WTC11 (cell line): ENCODE data around the gene MEGF11. TPM values are rescaled to one million over a fixed set of nuclear protein-coding genes. Genes with fewer than 3 reads are reported as not detected.

Source experiments
- ATAC-seq: fragments of 200-7000 bp; cut with Tn5 transposase; 2 replicates; pipeline ENCODE4 v1.10.0; 2021; ENCODE audit warnings: mild to moderate bottlenecking, moderate library complexity
- CTCF ChIA-PET: fragments of 300-600 bp; sonication (Branson Sonifier 250); formaldehyde crosslinking; loops from one replicate; lab custom pipeline; 2021; ENCODE audit warnings: antibody characterized with exemption; lab: Charles Lee
- POLR2A ChIA-PET: fragments of 350-600 bp; sonication (Branson Sonifier 250); formaldehyde crosslinking; loops from one replicate; lab custom pipeline; 2021; ENCODE audit warnings: antibody characterized with exemption; lab: Charles Lee
- DNase-seq: peaks from one replicate; pipeline ENCODE4 v3.0.0; 2021; ENCODE audit warnings: low spot score
- H3K27ac Mint-ChIP-seq: 2 replicates; pipeline ENCODE4 v1.8.0; 2021; ENCODE audit warnings: mixed read lengths
- H3K27me3 Mint-ChIP-seq: 2 replicates; pipeline ENCODE4 v1.8.0; 2021; ENCODE audit warnings: low read depth, mild to moderate bottlenecking, moderate library complexity, mixed read lengths
- H3K36me3 Mint-ChIP-seq: 2 replicates; pipeline ENCODE4 v1.8.0; 2021; ENCODE audit warnings: mixed read lengths
- H3K4me1 Mint-ChIP-seq: 2 replicates; pipeline ENCODE4 v1.8.0; 2022; ENCODE audit warnings: mixed read lengths
- H3K4me3 Mint-ChIP-seq: 2 replicates; pipeline ENCODE4 v1.8.0; 2021; ENCODE audit warnings: mild to moderate bottlenecking, moderate library complexity, mixed read lengths
- H3K9me3 Mint-ChIP-seq: 2 replicates; pipeline ENCODE4 v1.8.0; 2021; ENCODE audit warnings: mixed read lengths
- ELF4 ChIP-seq: sonication (generic); formaldehyde crosslinking; IDR thresholded peaks from 2 replicates; pipeline ENCODE4 v1.8.1; 2022; ENCODE audit warnings: low read depth, mild to moderate bottlenecking, moderate library complexity, missing genetic modification reagents
- FOXK1 ChIP-seq: sonication (generic); formaldehyde crosslinking; IDR thresholded peaks from 2 replicates; pipeline ENCODE4 v1.8.0; 2022; ENCODE audit warnings: mild to moderate bottlenecking, moderate library complexity, missing genetic modification reagents
- GABPB1 ChIP-seq: sonication (generic); formaldehyde crosslinking; IDR thresholded peaks from 2 replicates; pipeline ENCODE4 v1.8.1; 2023; ENCODE audit warnings: mild to moderate bottlenecking, missing genetic modification reagents
- MXD4 ChIP-seq: fragments of 250-450 bp; sonication (Bioruptor Pico); IDR thresholded peaks from 2 replicates; pipeline ENCODE4 v1.8.0; 2021; ENCODE audit warnings: mild to moderate bottlenecking, moderate library complexity, borderline replicate concordance
- NR3C1 ChIP-seq: sonication (generic); formaldehyde crosslinking; conservative IDR thresholded peaks from 2 replicates; pipeline ENCODE4 v1.8.1; 2023; ENCODE audit warnings: low read depth, mild to moderate bottlenecking, missing genetic modification reagents
- RORB ChIP-seq: fragments of 250-450 bp; sonication (Bioruptor Pico); IDR thresholded peaks from 2 replicates; pipeline ENCODE4 v1.9.0; 2021; ENCODE audit warnings: mild to moderate bottlenecking
- SMAD4 ChIP-seq: sonication (generic); formaldehyde crosslinking; IDR thresholded peaks from 2 replicates; pipeline ENCODE4 v1.8.0; 2022; ENCODE audit warnings: mild to moderate bottlenecking, missing genetic modification reagents
- SP1 ChIP-seq: sonication (generic); formaldehyde crosslinking; conservative IDR thresholded peaks from 2 replicates; pipeline ENCODE4 v1.8.1; 2022; ENCODE audit warnings: missing genetic modification reagents
- ZNF263 ChIP-seq: sonication (generic); formaldehyde crosslinking; IDR thresholded peaks from 2 replicates; pipeline ENCODE4 v1.8.1; 2022; ENCODE audit warnings: low read depth, mild to moderate bottlenecking, moderate library complexity, missing genetic modification reagents
- ZNF396 ChIP-seq: fragments of 250-450 bp; sonication (Bioruptor Pico); IDR thresholded peaks from 2 replicates; pipeline ENCODE4 v1.8.0; 2021; ENCODE audit warnings: mild to moderate bottlenecking, moderate library complexity, borderline replicate concordance
- total RNA-seq: library from RNA; stranded (reverse); gene quantifications from 3 replicates; pipeline ENCODE4 v1.2.3, GENCODE V29; 2021
- TF ChIP-seq, protein P1 (sequence below): fragments of 250-450 bp; sonication (Bioruptor Pico); IDR thresholded peaks from 2 replicates; pipeline ENCODE4 v1.9.0; 2021; ENCODE audit warnings: mild to moderate bottlenecking
- TF ChIP-seq, protein P2 (sequence below): sonication (generic); formaldehyde crosslinking; IDR thresholded peaks from 2 replicates; pipeline ENCODE4 v1.8.1; 2023; ENCODE audit warnings: mild to moderate bottlenecking, missing genetic modification reagents, moderate library complexity
- TF ChIP-seq, protein P3 (sequence below): sonication (generic); formaldehyde crosslinking; IDR thresholded peaks from 2 replicates; pipeline ENCODE4 v1.8.1; 2023; ENCODE audit warnings: mild to moderate bottlenecking, missing genetic modification reagents, borderline replicate concordance
- TF ChIP-seq, protein P4 (sequence below): sonication (generic); formaldehyde crosslinking; IDR thresholded peaks from 2 replicates; pipeline ENCODE4 v1.8.0; 2023; ENCODE audit warnings: mild to moderate bottlenecking, missing genetic modification reagents
- TF ChIP-seq, protein P5 (sequence below): sonication (generic); formaldehyde crosslinking; IDR thresholded peaks from 2 replicates; pipeline ENCODE4 v1.8.0; 2022; ENCODE audit warnings: missing genetic modification reagents

MEGF11 gene
- total RNA-seq, 1 experiment from 2014 or later = 3.3 TPM

DNA sequence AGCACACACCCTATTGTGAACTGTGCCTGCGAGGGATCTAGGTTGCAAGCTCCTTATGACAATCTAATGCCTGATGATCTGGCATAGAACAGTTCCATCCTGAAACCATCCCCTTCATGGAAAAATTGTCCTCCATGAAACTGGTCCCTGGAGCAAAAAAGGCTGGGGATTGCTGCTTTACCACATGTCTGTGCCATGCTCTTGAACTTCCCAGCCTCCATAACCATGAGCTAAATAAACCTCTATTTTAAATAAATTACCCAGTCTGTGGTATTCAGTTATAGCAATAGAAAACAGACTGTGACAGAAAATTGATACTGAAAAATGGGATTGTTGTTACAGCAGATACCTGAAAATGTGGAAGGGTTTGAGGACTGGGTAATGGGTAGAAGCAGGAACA, 221.5 kb downstream of the MEGF11 start (continued):
- TF ChIP-seq, protein P1, sequence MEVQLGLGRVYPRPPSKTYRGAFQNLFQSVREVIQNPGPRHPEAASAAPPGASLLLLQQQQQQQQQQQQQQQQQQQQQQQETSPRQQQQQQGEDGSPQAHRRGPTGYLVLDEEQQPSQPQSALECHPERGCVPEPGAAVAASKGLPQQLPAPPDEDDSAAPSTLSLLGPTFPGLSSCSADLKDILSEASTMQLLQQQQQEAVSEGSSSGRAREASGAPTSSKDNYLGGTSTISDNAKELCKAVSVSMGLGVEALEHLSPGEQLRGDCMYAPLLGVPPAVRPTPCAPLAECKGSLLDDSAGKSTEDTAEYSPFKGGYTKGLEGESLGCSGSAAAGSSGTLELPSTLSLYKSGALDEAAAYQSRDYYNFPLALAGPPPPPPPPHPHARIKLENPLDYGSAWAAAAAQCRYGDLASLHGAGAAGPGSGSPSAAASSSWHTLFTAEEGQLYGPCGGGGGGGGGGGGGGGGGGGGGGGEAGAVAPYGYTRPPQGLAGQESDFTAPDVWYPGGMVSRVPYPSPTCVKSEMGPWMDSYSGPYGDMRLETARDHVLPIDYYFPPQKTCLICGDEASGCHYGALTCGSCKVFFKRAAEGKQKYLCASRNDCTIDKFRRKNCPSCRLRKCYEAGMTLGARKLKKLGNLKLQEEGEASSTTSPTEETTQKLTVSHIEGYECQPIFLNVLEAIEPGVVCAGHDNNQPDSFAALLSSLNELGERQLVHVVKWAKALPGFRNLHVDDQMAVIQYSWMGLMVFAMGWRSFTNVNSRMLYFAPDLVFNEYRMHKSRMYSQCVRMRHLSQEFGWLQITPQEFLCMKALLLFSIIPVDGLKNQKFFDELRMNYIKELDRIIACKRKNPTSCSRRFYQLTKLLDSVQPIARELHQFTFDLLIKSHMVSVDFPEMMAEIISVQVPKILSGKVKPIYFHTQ (CRISPR knock-in tag) = no peak

DNA sequence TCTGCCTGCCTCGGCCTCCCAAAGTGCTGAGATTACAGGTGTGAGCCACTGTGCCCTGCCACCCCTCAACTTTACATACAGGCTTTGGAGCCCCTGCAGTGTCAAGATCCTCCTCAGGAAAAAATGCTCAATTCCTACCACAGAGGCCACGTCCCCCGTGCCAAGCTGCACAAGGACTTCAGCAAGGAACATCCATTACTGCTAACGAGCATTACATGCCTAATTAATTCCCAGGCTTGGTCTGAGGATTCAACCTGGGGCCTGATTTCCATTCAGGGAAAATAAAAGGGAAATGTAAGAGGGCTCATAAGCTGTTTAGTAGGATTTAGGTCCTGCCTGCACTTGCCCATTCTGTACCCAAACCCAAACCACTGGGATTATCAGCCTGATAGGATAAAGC, 222.9 kb downstream of the MEGF11 start:
- peaks cover 18% of the 10 kb centered on the region for H3K36me3 Mint-ChIP-seq
- ChIA-PET POLR2A (no interaction called here), CTCF (no interaction called here)
- DNase-seq = no peak
- no peak for ATAC-seq
- peaks cover 28% of the 10 kb centered on the region for H3K9me3 Mint-ChIP-seq
- peaks cover 37% of the 10 kb centered on the region for H3K4me1 Mint-ChIP-seq
- no peak overlapping the region for H3K27ac Mint-ChIP-seq
- no peak overlapping the region for H3K4me3 Mint-ChIP-seq
- TF ChIP-seq, protein P2, sequence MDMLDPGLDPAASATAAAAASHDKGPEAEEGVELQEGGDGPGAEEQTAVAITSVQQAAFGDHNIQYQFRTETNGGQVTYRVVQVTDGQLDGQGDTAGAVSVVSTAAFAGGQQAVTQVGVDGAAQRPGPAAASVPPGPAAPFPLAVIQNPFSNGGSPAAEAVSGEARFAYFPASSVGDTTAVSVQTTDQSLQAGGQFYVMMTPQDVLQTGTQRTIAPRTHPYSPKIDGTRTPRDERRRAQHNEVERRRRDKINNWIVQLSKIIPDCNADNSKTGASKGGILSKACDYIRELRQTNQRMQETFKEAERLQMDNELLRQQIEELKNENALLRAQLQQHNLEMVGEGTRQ = no peak
- TF ChIP-seq ZNF263 = no peak
- TF ChIP-seq SMAD4 (CRISPR knock-in tag) = no peak
- TF ChIP-seq, protein P3, sequence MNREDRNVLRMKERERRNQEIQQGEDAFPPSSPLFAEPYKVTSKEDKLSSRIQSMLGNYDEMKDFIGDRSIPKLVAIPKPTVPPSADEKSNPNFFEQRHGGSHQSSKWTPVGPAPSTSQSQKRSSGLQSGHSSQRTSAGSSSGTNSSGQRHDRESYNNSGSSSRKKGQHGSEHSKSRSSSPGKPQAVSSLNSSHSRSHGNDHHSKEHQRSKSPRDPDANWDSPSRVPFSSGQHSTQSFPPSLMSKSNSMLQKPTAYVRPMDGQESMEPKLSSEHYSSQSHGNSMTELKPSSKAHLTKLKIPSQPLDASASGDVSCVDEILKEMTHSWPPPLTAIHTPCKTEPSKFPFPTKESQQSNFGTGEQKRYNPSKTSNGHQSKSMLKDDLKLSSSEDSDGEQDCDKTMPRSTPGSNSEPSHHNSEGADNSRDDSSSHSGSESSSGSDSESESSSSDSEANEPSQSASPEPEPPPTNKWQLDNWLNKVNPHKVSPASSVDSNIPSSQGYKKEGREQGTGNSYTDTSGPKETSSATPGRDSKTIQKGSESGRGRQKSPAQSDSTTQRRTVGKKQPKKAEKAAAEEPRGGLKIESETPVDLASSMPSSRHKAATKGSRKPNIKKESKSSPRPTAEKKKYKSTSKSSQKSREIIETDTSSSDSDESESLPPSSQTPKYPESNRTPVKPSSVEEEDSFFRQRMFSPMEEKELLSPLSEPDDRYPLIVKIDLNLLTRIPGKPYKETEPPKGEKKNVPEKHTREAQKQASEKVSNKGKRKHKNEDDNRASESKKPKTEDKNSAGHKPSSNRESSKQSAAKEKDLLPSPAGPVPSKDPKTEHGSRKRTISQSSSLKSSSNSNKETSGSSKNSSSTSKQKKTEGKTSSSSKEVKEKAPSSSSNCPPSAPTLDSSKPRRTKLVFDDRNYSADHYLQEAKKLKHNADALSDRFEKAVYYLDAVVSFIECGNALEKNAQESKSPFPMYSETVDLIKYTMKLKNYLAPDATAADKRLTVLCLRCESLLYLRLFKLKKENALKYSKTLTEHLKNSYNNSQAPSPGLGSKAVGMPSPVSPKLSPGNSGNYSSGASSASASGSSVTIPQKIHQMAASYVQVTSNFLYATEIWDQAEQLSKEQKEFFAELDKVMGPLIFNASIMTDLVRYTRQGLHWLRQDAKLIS (CRISPR knock-in tag) = no peak
- TF ChIP-seq FOXK1 (CRISPR knock-in tag) = no peak
- no peak for TF ChIP-seq ZNF396 (CRISPR knock-in tag)
- no peak for TF ChIP-seq NR3C1 (CRISPR knock-in tag)
- TF ChIP-seq ELF4 (CRISPR knock-in tag) = no peak
- H3K27me3 Mint-ChIP-seq = peaks cover 2% of the 10 kb centered on the region; the same call in 1 of the 2 replicates

DNA sequence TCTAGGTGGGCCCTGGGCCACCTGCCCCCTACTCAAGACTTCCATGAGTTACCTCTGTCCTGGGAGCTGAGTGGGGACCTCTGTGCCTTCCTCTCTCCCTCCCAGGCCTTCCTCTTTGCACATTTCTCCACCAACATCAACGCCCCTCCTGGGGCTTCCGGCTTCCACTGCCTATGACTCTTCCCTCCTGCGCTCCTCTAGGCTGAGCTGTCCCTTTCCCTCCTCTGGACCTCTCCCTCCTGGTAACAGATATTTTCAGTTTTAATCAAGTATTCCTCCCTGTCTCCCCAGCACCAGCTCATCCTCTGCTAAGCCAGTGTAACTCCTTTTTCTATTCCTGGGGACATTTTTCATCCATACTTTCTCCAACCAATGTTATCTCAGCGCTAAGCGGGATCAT, 223.9 kb downstream of the MEGF11 start:
- POLR2A ChIA-PET = no interaction called here
- no peak for ATAC-seq
- TF ChIP-seq, protein P1 (CRISPR knock-in tag) = no peak
- TF ChIP-seq, protein P4, sequence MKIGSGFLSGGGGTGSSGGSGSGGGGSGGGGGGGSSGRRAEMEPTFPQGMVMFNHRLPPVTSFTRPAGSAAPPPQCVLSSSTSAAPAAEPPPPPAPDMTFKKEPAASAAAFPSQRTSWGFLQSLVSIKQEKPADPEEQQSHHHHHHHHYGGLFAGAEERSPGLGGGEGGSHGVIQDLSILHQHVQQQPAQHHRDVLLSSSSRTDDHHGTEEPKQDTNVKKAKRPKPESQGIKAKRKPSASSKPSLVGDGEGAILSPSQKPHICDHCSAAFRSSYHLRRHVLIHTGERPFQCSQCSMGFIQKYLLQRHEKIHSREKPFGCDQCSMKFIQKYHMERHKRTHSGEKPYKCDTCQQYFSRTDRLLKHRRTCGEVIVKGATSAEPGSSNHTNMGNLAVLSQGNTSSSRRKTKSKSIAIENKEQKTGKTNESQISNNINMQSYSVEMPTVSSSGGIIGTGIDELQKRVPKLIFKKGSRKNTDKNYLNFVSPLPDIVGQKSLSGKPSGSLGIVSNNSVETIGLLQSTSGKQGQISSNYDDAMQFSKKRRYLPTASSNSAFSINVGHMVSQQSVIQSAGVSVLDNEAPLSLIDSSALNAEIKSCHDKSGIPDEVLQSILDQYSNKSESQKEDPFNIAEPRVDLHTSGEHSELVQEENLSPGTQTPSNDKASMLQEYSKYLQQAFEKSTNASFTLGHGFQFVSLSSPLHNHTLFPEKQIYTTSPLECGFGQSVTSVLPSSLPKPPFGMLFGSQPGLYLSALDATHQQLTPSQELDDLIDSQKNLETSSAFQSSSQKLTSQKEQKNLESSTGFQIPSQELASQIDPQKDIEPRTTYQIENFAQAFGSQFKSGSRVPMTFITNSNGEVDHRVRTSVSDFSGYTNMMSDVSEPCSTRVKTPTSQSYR (CRISPR knock-in tag) = no peak
- TF ChIP-seq, protein P5, sequence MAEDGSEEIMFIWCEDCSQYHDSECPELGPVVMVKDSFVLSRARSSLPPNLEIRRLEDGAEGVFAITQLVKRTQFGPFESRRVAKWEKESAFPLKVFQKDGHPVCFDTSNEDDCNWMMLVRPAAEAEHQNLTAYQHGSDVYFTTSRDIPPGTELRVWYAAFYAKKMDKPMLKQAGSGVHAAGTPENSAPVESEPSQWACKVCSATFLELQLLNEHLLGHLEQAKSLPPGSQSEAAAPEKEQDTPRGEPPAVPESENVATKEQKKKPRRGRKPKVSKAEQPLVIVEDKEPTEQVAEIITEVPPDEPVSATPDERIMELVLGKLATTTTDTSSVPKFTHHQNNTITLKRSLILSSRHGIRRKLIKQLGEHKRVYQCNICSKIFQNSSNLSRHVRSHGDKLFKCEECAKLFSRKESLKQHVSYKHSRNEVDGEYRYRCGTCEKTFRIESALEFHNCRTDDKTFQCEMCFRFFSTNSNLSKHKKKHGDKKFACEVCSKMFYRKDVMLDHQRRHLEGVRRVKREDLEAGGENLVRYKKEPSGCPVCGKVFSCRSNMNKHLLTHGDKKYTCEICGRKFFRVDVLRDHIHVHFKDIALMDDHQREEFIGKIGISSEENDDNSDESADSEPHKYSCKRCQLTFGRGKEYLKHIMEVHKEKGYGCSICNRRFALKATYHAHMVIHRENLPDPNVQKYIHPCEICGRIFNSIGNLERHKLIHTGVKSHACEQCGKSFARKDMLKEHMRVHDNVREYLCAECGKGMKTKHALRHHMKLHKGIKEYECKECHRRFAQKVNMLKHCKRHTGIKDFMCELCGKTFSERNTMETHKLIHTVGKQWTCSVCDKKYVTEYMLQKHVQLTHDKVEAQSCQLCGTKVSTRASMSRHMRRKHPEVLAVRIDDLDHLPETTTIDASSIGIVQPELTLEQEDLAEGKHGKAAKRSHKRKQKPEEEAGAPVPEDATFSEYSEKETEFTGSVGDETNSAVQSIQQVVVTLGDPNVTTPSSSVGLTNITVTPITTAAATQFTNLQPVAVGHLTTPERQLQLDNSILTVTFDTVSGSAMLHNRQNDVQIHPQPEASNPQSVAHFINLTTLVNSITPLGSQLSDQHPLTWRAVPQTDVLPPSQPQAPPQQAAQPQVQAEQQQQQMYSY = no peak
- TF ChIP-seq SP1 (CRISPR knock-in tag) = no peak
- no peak for TF ChIP-seq MXD4 (CRISPR knock-in tag)
- TF ChIP-seq FOXK1 (CRISPR knock-in tag) = no peak
- TF ChIP-seq GABPB1 = no peak
- TF ChIP-seq RORB (CRISPR knock-in tag) = no peak

More for the DNA sequence above, 223.9 kb downstream of the MEGF11 start:
- Mint-ChIP-seq H3K9me3 (peaks cover 25% of the 10 kb centered on the region), H3K36me3 (peaks cover 18% of the 10 kb centered on the region), H3K27me3 (peaks cover 2% of the 10 kb centered on the region; the same call in 1 of the 2 replicates), H3K4me1 (peaks cover 47% of the 10 kb centered on the region), H3K4me3 (no peak overlapping the region), H3K27ac (no peak overlapping the region)
- CTCF ChIA-PET = interaction anchor here (1.3 kb wide), 1 partner anchor 56 kb away, joined by 3 read pairs; no protein-coding TSS in a partner anchor
- no peak for DNase-seq
